NOMO-1 treated with DMSO at 0.1 percent for 48 hours (cell line): ENCODE results near the gene NMUR1.

Experiments
- DNase-seq: peaks from one replicate; lab custom pipeline; 2025; ENCODE audit not compliant: unreplicated experiment; lab: John Stamatoyannopoulos, UW

The NMUR1 gene

GRCh38 chr2:231490801-231491200 lies 39.4 kb downstream of the NMUR1 start:
- no peak for DNase-seq

GRCh38 chr2:231489990-231490389 lies 40.3 kb downstream of the NMUR1 start:
- DNase-seq = no peak

GRCh38 chr2:231488331-231488730 lies 41.9 kb downstream of the NMUR1 start:
- DNase-seq = no peak

GRCh38 chr2:231486851-231487596 lies 43.2 kb downstream of the NMUR1 start:
- no peak for DNase-seq

- peak; percentile 64 for DNase-seq
These were observed 46.6 kb downstream of the NMUR1 start for GRCh38 chr2:231483398-231484329.

GRCh38 chr2:231482806-231483391 lies 47.3 kb downstream of the NMUR1 start:
- peak; percentile 74 for DNase-seq

GRCh38 chr2:231480781-231481180 lies 49.5 kb downstream of the NMUR1 start:
- no peak for DNase-seq

GRCh38 chr2:231479455-231479854 lies 50.8 kb downstream of the NMUR1 start:
- no peak for DNase-seq

GRCh38 chr2:231476920-231477319 lies 53.3 kb downstream of the NMUR1 start:
- no peak for DNase-seq

- no peak for DNase-seq
These were observed 54.3 kb downstream of the NMUR1 start for GRCh38 chr2:231475965-231476364.
